GM12878 (cell line): ENCODE measurements around the gene PTPRN2. TPM values are rescaled to one million over a fixed set of nuclear protein-coding genes. Genes with fewer than 3 reads are reported as not detected.

Experiments
- ATAC-seq: fragments of 200-7000 bp; cut with Tn5 transposase; 3 replicates; pipeline ENCODE4 v1.9.1; 2020; ENCODE audit warnings: mild to moderate bottlenecking, moderate library complexity
- BruUV-seq: library from RNA; stranded (reverse); fragments of 400-500 nt; replicated peaks from 2 replicates; lab custom pipeline; 2021; lab: Mats Ljungman, UMichigan
- CTCF ChIA-PET: fragments of 300-600 bp; sonication (Branson Sonifier 250); formaldehyde crosslinking; extraction: SDS; loops from one replicate; lab custom pipeline; 2021; ENCODE audit warnings: inconsistent platforms; lab: Yijun Ruan, JAX
- POLR2A ChIA-PET: fragments of 350-600 bp; formaldehyde crosslinking; extraction: SDS; loops from one replicate; lab custom pipeline; 2021; ENCODE audit warnings: inconsistent platforms; lab: Charles Lee
- RAD21 ChIA-PET: fragments of 300-600 bp; sonication (Branson Sonifier 250); formaldehyde crosslinking; loops from one replicate; lab custom pipeline; 2023; ENCODE audit warnings: antibody characterized with exemption; ENCODE audit not compliant: unreplicated experiment; lab: Charles Lee
- SMC1A ChIA-PET: fragments of 300-600 bp; sonication (Branson Sonifier 250); formaldehyde crosslinking; loops from one replicate; lab custom pipeline; 2023; ENCODE audit not compliant: unreplicated experiment, uncharacterized antibody; lab: Charles Lee
- DNase-seq: peaks from one replicate; pipeline ENCODE4 v3.0.0-alpha.2; 2011; ENCODE audit warnings: low read depth, low spot score
- FAIRE-seq: peaks from 3 replicates; lab custom pipeline; 2011; peaks lifted over from hg19 to GRCh38; lab: Jason Lieb, UNC
- H2AFZ ChIP-seq: 2 replicates; pipeline ENCODE4 v1.6.0; 2011; ENCODE audit warnings: low read depth, low read length, control low read depth; ENCODE audit not compliant: control insufficient read depth
- H3K27ac ChIP-seq: 2 replicates; pipeline ENCODE4 v1.5.1; 2011; ENCODE audit warnings: control low read depth; ENCODE audit not compliant: control insufficient read depth, insufficient read depth
- H3K27me3 ChIP-seq, 2 experiments: replicated peaks in 1 of 2; 2 replicates each; pipeline versions ENCODE4 v1.6.0 to v1.6.1; 2011; ENCODE audit warnings: low read length in 1 of 2; ENCODE audit not compliant: control insufficient read depth in 2 of 2, insufficient read depth in 2 of 2
- H3K36me3 ChIP-seq, 2 experiments: 2 replicates each; pipeline ENCODE4 v1.5.1; 2011; ENCODE audit warnings: low read length in 1 of 2; ENCODE audit not compliant: control insufficient read depth in 2 of 2, insufficient read depth in 2 of 2
- H3K4me1 ChIP-seq: 2 replicates; pipeline ENCODE4 v1.6.1; 2011; ENCODE audit warnings: mild to moderate bottlenecking, low read length, moderate library complexity, mixed read lengths; ENCODE audit not compliant: control insufficient read depth, insufficient read depth
- H3K4me2 ChIP-seq: 2 replicates; pipeline ENCODE4 v1.6.0; 2011; ENCODE audit warnings: control low read depth; ENCODE audit not compliant: control insufficient read depth, insufficient read depth
- H3K4me3 ChIP-seq: fragments of 200-600 bp; sonication (generic); 2 replicates; pipeline ENCODE4 v1.5.1; 2016
- H3K79me2 ChIP-seq: 2 replicates; pipeline ENCODE4 v1.6.0; 2011; ENCODE audit warnings: low read length; ENCODE audit not compliant: control insufficient read depth, insufficient read depth
- H3K9ac ChIP-seq: 2 replicates; pipeline ENCODE4 v1.8.0; 2011; ENCODE audit warnings: low read length, control low read depth, mixed read lengths; ENCODE audit not compliant: control insufficient read depth, insufficient read depth
- H3K9me3 ChIP-seq: replicated peaks from 3 replicates; pipeline ENCODE4 v1.5.1; 2011; ENCODE audit warnings: mild to moderate bottlenecking, low read length; ENCODE audit not compliant: control insufficient read depth, insufficient read depth
- H4K20me1 ChIP-seq: 2 replicates; pipeline ENCODE4 v1.6.0; 2011; ENCODE audit not compliant: control insufficient read depth, insufficient read depth
- BACH1 ChIP-seq: fragments of 450-650 bp; IDR thresholded peaks from 2 replicates; pipeline ENCODE4 v1.6.1; 2017; ENCODE audit warnings: mild to moderate bottlenecking, borderline replicate concordance
- GATAD2B ChIP-seq: fragments of 450-650 bp; conservative IDR thresholded peaks from 2 replicates; pipeline ENCODE4 v1.6.1; 2017; ENCODE audit warnings: low read depth, mild to moderate bottlenecking, moderate library complexity
- HDAC2 ChIP-seq: fragments of 200-600 bp; sonication (generic); IDR thresholded peaks from 2 replicates; pipeline ENCODE4 v1.6.1; 2017
- KDM1A ChIP-seq: fragments of 200-600 bp; sonication (generic); IDR thresholded peaks from 2 replicates; pipeline ENCODE4 v1.6.1; 2016; ENCODE audit warnings: borderline replicate concordance
- NR2C1 ChIP-seq: fragments of 450-650 bp; IDR thresholded peaks from 2 replicates; pipeline ENCODE4 v1.6.1; 2017; ENCODE audit warnings: antibody characterized with exemption, mild to moderate bottlenecking, moderate library complexity
- NRF1 ChIP-seq: conservative IDR thresholded peaks from 2 replicates; pipeline ENCODE4 v1.6.1; 2011; ENCODE audit warnings: mild to moderate bottlenecking, low read depth, low read length, improper control_type of control experiment
- RELA ChIP-seq: fragments of 450-650 bp; IDR thresholded peaks from 2 replicates; pipeline ENCODE4 v1.8.0; 2014; ENCODE audit warnings: borderline replicate concordance; ENCODE audit not compliant: partially characterized antibody
- SMAD1 ChIP-seq: fragments of 450-650 bp; IDR thresholded peaks from 2 replicates; pipeline ENCODE4 v1.6.1; 2018; ENCODE audit warnings: mild to moderate bottlenecking, low read depth; ENCODE audit not compliant: partially characterized antibody
- TBL1XR1 ChIP-seq: IDR thresholded peaks from 2 replicates; pipeline ENCODE4 v1.6.1; 2012; ENCODE audit warnings: low read depth, low read length, improper control_type of control experiment
- ZNF687 ChIP-seq: fragments of 450-650 bp; IDR thresholded peaks from 2 replicates; pipeline ENCODE4 v1.6.1; 2017; ENCODE audit warnings: mild to moderate bottlenecking, moderate library complexity
- ZSCAN29 ChIP-seq: fragments of 450-650 bp; IDR thresholded peaks from 2 replicates; pipeline ENCODE4 v1.6.1; 2017; ENCODE audit warnings: mild to moderate bottlenecking, moderate library complexity
- WGBS: methylation state at CpG from one replicate; pipeline ENCODE4 v1.1.6; 2016; ENCODE audit warnings: low lambda C conversion rate; ENCODE audit not compliant: insufficient replicate concordance, insufficient coverage; ENCODE audit errors: missing lambda C conversion rate; 5-methylcytosine and 5-hydroxymethylcytosine counted together
- in situ Hi-C: fragments of 300-500 bp; cut with MboI; formaldehyde crosslinking; loops from 9 replicates; pipeline ENCODE4 v1.14.3; 2018; ENCODE audit warnings: mixed read lengths
- intact Hi-C: fragments of 100-400 bp; cut with micrococcal nuclease; formaldehyde crosslinking; loops from one replicate; pipeline ENCODE4 v1.14.2; 2022; ENCODE audit not compliant: unreplicated experiment
- polyA plus RNA-seq, 11 experiments: library from polyadenylated mRNA; depleted of rRNA in 4 of 11; unstranded in 6 of 11; stranded (reverse) in 5 of 11; fragments of >200 nt; fragmentation: Nextera tagmentation in 4 of 11; fragmentation: Illumina TruSeq in 1 of 11; extraction: Ambion mirVana in 4 of 11; extraction: Trizol in 1 of 11; gene quantifications; 1 replicate in 1 of 11; 2 replicates in 10 of 11; pipeline versions ENCODE4 v1.2.1 to v1.2.3, GENCODE V29; 2011 to 2016; ENCODE audit warnings: inconsistent platforms in 2 of 11, missing spikeins in 2 of 11, low read depth in 1 of 11
- total RNA-seq, 4 experiments: library from RNA; depleted of rRNA in 3 of 4; stranded (reverse); fragments of >200 nt in 3 of 4; fragmentation: Illumina TruSeq in 1 of 4; extraction: Trizol in 1 of 4; gene quantifications; 2 replicates each; pipeline versions ENCODE4 v1.2.1 to v1.2.3, GENCODE V29; 2013 to 2021

Gene PTPRN2
- total and polyA plus RNA-seq, 10 of the 15 experiments (the other 5 are each of a cell fraction or from before 2014, with no cell fraction given) = 5.4 TPM; not detected in 9

DNA sequence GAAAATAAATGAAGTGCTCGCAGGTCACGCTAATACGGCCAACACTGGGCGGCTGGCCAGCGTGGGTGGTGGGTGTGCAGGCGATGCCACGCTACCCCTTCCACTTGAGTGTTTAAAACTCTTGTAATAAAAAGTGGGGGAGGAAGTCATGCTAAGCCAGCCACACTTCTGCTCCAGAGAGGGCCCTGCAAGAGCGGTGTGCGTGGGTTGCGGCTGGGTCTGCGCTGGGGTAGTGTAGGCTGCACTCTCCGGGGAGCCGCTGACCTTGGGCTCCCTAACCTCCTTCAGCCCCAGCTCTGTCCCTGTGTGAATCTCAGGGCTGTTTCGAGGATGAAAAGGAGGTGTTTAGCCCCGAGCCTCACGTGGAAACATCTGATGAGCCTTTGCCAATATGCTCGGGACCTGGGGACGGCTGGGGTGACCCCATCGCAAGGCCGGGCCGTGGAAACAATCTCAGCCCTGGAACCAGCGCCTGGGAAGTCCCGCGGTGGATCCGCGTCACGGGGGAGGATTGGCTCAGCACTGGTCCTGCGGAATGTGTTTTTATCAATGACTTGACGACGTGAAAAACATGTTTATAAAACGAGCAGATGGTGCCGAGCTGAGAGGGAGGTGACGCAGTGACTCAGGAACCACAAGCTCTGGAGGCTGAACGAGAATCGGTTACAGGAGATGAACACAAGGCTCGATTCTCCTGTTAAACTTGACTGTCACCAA lies 972.4 kb downstream of the PTPRN2 start:
- Histone ChIP-seq H3K4me3 (no peak overlapping the region), H2AFZ (no peak overlapping the region), H3K36me3 (no peaks in the 10 kb centered on the region), H3K79me2 (no peaks in the 10 kb centered on the region), H3K27me3 (no peaks in the 10 kb centered on the region), H4K20me1 (no peaks in the 10 kb centered on the region), H3K27ac (no peak overlapping the region), H3K9ac (no peak overlapping the region), H3K9me3 (no peaks in the 10 kb centered on the region; the same call in 1 of the 3 replicates), H3K4me2 (no peak overlapping the region), H3K4me1 (no peaks in the 10 kb centered on the region)
- ATAC-seq = no peak
- ChIA-PET RAD21 (no interaction called here), POLR2A (no interaction called here), SMC1A (no interaction called here), CTCF (no interaction called here)
- no peak for FAIRE-seq
- no peak for DNase-seq
- BruUV-seq = no TSS peak
- intact Hi-C loops = no loop called here
- WGBS = 66% methylated on average over 36 of the region's 36 CpGs
- no peak for TF ChIP-seq HDAC2
- no peak for TF ChIP-seq ZSCAN29
- no peak for TF ChIP-seq KDM1A
- no peak for TF ChIP-seq TBL1XR1
- no peak for TF ChIP-seq GATAD2B
- TF ChIP-seq BACH1 = no peak
- in situ Hi-C loops = no loop called here

DNA sequence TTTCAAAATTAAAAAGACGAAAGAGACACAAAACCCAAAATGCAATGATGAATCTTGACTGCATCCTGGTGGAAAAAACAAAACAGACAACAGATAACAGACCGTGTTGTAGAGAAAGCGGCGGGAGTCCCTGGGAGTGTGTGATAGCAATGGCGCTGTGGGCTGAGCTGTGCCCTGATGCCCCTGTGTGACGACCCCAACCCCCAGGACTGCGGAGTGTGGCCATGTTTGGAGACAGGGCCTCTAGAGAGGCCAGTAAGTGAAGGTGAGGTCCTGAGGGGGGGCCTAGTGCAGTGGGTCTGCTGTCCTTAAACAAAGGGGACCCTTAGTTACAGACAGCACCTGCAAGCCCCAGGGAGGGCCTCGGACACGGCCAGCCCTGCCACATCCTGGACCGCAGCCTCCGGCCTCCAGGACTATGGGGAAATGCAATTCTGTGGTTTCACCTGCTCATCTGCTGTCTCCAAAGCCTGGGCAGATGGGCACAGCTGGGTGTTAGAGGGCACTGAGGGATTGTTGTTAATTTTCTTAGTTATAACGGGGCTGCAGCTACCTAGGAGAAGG lies 973.1 kb downstream of the PTPRN2 start:
- WGBS = 77% methylated on average over 8 of the region's 12 CpGs
- no peak overlapping the region for H3K27ac ChIP-seq
- H3K79me2 ChIP-seq = no peaks in the 10 kb centered on the region
- no peak for DNase-seq
- no peaks in the 10 kb centered on the region; the same call in 1 of the 3 replicates for H3K9me3 ChIP-seq
- in situ Hi-C loops (no loop called here), intact Hi-C loops (no loop called here)
- no peaks in the 10 kb centered on the region for H3K4me1 ChIP-seq
- no peak overlapping the region for H3K4me2 ChIP-seq
- no peak for FAIRE-seq
- TF ChIP-seq ZNF687 = no peak
- no peak for TF ChIP-seq RELA
- TF ChIP-seq SMAD1 = no peak
- TF ChIP-seq NR2C1 = no peak
- TF ChIP-seq ZSCAN29 = no peak
- no peak for TF ChIP-seq NRF1
- no peak for TF ChIP-seq HDAC2
- H2AFZ ChIP-seq = no peak overlapping the region
- H3K27me3 ChIP-seq = no peaks in the 10 kb centered on the region
- no peak for ATAC-seq
- no peaks in the 10 kb centered on the region for H3K36me3 ChIP-seq
- ChIA-PET SMC1A (interaction anchor here (0.6 kb wide), 1 partner anchor 1508 kb away, joined by 3 read pairs; no protein-coding TSS in a partner anchor), POLR2A (no interaction called here), RAD21 (no interaction called here), CTCF (no interaction called here)
- H4K20me1 ChIP-seq = no peaks in the 10 kb centered on the region
- H3K4me3 ChIP-seq = no peak overlapping the region
- BruUV-seq = no TSS peak
- H3K9ac ChIP-seq = no peak overlapping the region
